GM19023 (cell line): ENCODE data around the gene CCBE1.
"Not testable (repeated sequence)": the region's sequence is repeated elsewhere in the genome, so short reads cannot be mapped to it uniquely, and the experiment has no call there.

ENCODE experiments used
- ATAC-seq: cut with Tn5 transposase; IDR thresholded peaks from one replicate; pipeline ENCODE4 v1.9.1; 2021; ENCODE audit warnings: mild to moderate bottlenecking, moderate library complexity; ENCODE audit not compliant: unreplicated experiment

Gene CCBE1

DNA sequence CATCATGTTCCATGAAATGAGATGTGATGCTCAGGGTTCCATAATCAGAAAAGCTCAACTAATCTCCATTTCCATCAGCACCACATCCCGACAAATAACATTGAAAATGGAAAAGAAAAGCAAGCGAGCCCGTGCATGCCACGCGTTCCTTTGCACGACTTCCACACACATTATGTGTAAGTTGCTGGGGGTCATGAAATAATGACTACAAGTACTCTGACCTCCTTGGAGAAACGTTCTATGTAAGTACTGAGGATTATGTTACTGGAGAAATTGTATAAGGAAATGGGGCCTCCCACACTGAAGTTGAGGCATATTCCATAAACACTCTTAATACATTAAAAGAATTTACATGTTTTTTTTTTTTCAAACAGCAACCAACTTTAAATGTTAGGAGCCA lies 38.3 kb downstream of the CCBE1 start:
- ATAC-seq: no peak

DNA sequence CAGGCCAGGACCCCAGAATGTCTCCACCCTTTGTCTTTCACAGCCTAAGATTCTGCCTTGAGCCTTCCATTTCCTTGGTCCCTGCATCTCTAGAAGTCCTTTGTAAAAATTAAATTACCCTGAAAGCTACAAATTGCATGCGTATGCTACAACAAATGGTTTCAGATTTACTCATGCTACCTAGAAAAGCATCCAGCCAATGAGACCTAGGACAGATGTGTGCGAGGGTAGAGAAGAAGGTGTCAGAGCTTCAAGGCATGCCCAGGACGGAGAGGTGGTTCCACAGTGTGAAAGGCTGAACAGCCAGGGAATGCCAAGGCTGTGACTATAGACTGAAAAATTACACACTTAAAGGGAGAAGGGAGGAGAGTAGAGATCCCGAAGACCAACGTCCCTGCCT lies 40.2 kb downstream of the CCBE1 start:
- no peak for ATAC-seq

DNA sequence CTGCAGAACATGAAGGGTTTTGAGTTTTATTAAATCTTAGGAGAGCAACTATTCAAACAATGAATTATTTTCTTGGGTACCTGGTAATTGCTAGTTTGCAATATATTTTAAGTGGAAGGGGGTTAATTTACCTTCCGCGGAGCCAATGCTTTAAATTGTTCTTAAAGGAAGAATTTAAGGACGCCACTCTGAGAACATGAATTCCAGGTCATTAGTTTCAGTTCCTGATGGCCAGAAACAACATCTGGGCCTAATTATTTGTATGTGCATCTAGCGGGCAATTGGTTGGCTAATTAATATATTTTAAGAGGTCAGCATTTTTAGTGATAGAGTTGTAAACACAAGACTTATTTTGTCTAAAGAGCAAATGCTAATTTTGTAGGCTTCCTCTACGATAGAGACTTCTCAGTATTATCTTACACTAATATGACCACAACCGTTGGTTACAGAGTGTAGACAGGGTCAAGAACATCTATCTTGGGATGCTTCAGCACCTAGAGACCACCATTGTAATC lies 40.8 kb downstream of the CCBE1 start:
- no peak for ATAC-seq

DNA sequence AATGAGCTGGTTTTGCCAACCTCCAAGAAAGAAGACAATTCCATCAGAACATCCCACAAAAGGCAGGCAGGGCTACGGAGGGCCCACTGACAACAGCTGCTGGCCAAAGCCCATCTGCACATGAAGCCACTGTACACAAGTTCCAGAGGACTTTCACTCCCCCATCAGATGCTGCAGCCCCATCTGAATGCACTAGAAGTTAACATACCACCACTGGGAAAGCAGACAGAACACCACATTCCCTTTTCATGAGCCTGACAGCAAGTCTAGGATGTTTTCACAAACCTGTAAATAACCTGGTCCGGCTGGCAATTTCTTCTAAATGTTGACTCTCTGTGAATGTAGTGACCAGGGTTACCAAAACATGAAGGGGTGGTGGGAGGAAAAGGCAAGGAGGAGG lies 41.5 kb downstream of the CCBE1 start:
- ATAC-seq: no peak

DNA sequence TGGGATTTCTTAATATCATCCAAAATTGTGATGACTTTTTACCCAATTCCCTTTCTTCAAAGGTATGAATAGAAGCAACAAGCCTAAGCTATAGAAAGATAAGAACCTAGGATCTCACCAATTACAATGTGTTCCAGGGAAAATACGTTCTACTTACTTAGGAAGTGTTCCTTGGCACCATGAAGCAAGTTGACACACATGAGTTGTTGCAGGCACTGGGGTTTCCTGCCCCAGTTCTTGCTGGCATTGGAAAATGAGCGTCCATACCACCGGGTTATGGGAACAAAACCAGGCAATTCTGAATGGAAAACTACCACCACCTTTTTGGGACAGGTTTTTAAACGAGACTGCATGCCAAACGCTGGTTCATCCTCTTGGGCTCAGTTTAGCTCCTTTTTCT lies 46.2 kb downstream of the CCBE1 start:
- no peak for ATAC-seq

DNA sequence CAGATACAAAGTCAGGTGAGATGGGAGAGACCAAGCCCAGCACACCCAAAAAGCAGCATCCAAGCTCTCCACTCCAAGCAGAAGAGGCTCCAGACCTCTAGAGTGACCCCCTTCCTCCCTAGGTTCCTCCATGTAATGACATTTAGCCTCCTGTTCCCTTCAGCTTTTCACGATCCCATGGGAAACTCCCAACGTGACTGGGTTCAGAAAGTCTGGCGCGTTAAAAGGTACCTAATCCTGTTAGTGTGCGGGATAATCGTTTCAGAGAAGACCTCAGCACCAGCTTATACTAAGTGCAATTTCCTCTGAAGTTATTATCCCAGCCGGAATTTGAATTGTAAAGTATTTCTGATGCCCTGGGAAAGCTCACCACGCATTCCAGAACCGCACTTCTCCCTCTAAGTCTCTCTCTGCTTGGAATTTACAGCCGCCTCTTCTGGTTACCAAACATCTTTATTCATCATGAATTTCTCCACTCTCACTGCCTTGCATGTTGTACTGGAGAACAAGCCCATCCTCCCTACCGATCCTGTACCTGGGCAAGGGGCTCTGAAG lies 46.9 kb downstream of the CCBE1 start:
- no peak for ATAC-seq

DNA sequence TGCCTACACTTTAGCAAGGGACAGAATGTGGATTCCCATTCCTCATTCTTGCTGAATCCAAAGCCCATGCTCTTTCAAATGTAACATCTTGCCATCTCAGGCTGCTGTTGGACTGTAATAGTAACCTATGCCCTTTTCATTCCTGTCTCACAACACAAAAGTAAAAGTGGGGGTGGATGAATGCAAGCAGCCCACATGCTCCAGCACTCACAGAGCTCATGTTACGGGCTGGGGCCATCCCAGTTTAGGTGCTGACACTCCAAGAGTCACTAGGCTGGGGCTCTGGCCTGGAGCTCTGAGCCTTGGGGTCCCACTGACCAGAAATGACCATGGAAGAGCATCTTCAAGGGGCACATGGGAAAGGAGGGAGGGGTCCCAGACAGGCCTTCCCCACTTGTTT lies 47.6 kb downstream of the CCBE1 start:
- no peak for ATAC-seq

DNA sequence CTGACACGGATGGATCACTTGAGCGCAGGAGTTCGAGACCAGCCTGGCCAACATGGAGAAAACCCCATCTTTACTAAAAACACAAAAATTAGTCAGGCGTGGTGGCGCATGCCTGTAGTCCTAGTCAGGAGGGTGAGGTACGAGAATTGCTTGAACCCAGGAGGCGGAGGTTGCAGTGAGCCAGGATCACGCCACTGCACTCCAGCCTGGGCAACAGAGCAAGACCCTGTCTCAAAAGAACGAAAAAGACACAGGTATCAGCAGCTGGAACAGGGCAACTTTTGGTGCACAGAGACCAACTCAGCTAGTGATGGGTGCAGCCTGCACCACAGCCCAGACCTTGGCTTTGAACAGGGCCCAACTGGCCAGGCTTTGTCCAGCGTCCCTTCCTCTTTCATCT lies 48.8 kb downstream of the CCBE1 start:
- ATAC-seq: not testable (repeated sequence)

DNA sequence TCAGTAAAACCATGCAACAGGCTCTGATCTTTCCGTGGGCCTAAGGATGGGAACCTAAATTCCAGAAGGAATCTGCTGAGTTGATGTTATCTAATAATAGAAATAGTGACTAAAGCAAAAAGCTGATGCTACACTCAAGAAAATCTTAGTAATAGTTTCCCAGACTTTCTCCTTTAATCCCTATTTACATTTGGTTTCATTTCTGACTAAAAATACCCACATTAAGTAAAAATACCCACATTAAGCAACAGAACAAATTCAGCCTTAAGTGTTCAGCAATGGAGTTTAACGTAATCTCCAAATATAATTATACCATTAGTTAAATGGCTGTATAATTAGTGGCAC lies 50.3 kb downstream of the CCBE1 start:
- ATAC-seq: no peak

DNA sequence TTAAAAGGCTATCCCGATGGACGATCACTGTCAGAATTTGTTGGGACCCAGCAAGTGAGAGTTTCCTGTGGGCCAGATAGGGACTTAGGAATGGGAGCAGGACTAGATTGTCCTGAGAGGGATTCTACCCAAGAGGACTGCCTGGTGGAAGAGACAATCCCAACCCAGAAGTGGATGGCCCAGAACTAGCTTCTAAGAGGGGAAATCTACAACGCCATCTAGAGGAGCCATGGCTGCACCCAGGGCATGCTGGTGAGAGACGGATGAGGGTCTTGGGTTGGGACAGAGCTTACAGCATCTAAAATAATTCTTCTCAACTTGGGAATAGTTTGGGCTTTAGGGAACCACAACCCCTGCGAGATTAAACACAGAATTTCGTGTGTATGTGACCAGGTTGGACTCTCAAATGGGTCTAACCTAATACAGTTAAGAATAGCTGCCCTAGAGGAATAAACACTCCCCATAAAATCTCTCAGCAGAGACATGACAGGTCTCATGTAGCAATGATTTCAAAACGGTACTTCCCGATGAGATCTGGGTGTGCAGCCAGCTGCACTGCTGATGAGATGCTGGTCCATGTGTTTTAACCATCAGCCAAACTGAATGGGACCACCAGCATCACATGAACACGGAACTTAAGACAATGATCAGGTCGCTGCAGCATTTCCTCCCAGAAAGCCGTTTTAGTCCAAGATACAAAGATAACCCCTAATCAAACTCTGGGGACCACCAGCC lies 50.8 kb downstream of the CCBE1 start:
- no peak for ATAC-seq

DNA sequence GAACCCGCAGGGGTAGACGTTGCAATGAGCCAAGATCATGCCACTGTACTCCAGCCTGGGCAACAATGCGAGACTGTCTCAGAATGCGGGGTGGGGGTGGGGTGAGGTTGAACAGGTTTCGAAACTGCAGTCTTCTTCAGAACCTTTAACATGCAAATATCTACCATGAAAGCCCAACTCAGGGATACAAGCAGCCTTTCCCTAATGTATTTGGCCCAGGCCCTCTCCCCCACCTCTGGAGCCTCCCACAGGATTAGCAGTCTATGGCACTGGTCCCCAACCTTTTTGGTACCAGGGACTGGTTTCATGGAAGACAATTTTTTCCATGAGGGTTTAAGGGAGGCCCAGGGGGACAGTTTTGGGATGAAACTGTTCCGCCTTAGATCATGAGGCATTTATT lies 53.5 kb downstream of the CCBE1 start:
- ATAC-seq: no peak

DNA sequence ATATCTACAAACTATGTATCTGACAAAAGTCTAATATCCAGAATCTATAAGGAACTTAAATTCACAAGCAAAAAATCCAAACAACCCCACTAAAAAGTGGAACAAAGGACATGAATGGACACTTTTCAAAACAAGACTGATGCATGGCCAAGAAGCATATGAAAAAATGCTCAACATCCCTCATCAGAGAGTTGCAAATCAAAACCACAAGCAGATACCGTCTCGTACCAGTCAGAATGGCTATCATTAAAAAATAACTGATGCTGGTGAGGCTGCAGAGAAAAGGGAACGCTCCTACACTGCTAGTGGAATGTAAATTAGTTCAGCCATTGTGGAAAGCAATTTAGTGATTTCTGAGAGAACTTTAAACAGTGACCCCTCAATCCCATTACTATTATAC lies 56.5 kb downstream of the CCBE1 start:
- no peak for ATAC-seq

DNA sequence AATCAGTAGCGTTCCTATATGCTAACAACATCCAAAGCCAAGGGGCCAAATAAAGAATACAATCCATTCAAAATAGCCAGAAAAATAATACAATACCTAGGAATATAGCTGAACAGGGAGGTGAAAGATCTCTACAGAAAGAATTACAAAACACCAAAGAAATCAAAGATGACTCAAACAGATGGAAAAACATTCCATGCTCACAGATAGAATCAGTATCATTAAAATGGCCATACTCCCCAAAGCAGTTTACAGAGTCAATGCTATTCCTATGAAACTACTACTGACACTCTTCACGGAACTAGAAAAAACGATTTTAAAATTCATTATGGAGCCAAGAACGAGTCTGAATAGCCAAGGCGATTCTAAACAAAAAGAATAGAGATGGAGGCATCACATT lies 57.4 kb downstream of the CCBE1 start:
- ATAC-seq: no peak

DNA sequence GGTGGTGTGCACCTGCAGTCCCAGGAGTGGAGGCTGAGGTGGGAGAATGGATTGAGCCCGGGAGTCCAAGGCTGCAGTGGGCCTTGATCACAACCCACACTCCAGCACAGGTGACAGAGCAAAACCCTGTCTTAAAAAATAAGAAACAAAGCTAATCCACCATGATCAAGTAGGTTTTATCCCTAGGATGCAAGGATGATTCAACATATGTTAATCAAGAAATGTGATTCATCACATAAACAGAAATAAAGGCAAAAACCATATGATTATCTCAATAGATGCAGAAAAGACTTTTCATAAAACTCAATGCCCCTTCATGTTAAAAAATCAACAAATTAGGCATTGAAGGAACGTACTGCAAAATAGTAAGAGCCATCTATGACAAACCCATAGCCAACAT lies 58.1 kb downstream of the CCBE1 start:
- no peak for ATAC-seq

DNA sequence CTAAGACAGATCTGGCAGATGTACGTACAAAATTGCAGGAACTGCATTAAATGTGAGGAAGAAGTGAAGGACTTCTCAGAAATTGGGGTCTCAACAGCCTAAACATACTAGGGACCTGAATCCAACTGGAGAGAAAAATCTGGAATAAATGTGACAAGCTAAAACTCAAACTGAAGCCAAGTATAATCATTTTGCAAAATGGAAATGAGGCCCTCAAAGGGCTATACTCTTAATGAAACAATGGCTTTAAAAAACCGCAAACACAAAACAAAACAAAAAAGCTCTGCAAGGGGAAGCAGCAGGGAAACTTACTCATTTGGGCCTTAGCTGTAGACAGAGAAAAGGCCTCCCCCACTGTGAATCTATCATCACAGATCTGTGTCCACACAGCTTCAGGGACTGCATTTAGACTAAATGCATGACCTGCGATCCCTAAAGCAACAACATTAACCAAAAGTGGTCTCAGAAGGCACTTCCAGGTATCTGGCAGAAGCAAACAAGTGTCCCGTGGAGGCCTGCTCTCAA lies 63.2 kb downstream of the CCBE1 start:
- ATAC-seq: no peak

DNA sequence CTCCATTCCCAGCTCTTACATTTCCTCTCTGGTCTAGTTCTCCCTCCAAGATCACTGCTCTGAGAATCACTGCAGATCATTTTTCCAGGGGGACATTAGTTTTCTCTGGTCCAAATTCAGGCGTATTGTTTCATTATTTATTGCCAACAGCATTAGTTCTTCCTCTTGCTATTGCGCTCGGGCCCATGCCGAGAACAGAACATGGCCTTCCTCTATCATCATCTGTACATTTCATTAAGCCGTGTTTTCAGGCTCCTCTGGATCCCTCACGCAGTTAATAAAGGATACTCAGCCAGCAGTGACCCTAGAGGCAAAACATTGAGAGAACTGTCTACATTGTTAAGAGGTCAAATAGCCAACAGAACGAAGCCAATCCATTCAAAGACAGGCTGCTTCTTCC lies 63.9 kb downstream of the CCBE1 start:
- ATAC-seq: no peak

DNA sequence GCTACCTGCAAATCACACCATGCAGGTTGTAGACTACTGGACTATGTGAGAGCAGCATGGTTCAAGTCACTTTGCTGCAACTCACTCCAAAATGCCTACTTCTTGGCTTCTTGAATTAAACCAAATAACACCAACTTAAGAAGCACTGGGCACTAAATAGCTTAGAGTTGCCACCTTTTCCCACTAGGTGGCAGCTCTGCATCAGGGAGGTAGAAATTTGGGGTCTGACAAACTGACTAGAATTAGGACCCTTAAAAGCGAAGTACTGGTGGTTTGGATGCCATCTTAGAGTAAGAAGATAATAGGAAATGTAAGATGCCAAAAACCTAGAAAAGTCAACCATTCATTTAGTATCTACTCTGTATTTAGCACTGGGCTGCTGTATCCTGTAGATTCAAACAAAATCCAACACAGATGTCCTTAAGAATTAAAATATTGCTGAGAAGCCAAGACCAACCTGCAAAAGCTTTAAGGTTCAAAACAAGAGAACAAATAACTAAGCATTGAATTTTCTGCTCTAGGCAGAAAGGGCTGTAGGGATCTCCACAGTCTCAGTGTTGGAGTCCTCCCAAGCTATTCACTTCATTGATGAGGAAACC lies 65.5 kb downstream of the CCBE1 start:
- no peak for ATAC-seq

DNA sequence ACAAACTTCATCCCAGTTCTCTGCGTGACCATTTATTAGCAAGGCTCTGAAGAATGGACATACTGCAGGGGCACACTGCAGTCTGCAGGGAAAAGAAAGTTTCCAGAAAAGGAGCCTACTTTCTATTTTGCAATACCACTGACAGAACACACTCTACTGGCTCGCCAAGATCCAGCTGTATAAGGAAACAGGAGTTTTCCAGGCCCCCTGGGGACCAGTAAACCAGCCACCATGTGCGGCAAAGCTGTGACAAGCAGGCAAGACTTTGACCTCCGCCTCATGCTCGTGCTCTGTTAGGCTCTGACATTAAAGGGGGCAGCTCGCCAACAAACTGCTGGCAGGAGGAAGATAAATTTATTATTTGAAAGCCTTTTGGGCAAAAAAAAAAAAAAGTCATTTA lies 67.3 kb downstream of the CCBE1 start:
- ATAC-seq: no peak

DNA sequence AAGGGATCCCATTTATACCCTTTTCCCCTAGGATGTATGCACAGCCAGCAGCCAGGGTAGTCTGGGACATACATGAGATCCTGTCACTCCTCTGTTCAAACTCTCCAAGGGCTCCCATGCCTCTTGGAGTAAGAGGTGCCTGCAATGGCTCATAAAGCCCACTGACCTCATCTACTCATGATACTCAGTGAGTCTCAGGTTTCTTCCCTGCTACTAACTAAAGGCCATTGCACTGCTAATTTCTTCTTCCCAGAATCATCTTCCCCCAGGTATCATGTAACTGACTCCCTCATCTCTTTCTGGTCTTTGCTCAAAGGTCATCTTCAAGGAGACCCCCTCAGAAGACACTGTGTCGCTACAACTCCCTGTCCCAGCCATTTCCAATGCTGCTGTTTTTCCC lies 68.2 kb downstream of the CCBE1 start:
- no peak for ATAC-seq

DNA sequence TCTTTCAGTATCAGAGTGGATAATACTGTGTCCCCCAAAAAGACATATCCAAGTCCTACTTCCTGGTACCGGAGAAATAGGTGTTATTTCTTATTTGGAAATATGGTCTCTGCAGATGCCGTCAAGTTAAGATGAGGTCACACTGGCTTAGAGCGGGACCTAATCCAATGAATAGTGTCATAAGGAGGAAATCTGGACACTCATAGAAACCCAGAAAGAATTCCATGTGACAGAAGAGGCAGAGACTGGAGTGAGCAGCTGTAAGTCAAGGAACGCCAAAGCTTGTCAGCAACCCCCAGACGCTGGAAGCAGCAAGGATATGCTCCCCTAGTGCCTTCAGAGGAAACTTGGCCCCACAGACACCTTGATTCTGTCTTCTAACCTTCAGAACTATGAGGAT lies 69.8 kb downstream of the CCBE1 start:
- ATAC-seq: no peak

DNA sequence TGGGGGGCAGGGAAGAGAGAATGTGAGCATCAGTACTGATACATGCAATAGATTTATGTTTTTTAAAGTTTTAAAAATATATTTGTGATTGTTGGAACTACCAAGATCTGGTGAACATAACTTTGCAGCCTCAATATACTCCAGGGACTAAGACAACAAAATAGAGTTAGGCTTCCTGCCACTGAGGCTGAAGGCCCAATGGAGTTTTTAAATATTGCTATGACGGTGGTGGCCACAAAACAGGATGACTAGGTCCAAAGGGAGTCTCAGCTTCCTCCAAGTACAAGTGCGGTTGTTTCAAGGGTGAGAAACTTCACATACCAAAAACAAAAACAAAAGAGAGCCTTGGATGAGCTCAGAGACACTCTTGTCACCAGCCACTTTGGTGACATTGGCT lies 72.9 kb downstream of the CCBE1 start:
- no peak for ATAC-seq
